ENCODE data around the gene ANKMY1.

Gene ANKMY1

GRCh38 chr2:240507778-240508251 lies 50.0 kb downstream of the ANKMY1 start:
- no peak for TF ChIP-seq CTCF (IDR thresholded peaks at IDR 0.05)
- no peak for TF ChIP-seq ZFX (IDR thresholded peaks at IDR 0.05; ENCODE audit: borderline replicate concordance)

GRCh38 chr2:240507060-240507777 lies 50.6 kb downstream of the ANKMY1 start:
- TF ChIP-seq CTCF (IDR thresholded peaks at IDR 0.05) (no peak), ZFX (IDR thresholded peaks at IDR 0.05; ENCODE audit: borderline replicate concordance) (no peak)

More at GRCh38 chr2:240507778-240508251, 50.0 kb downstream of the ANKMY1 start:
- no peak overlapping the region for H3K27ac ChIP-seq

GRCh38 chr2:240506406-240507059 lies 51.3 kb downstream of the ANKMY1 start:
- H3K27ac ChIP-seq = no peak overlapping the region
- TF ChIP-seq ZFX (IDR thresholded peaks at IDR 0.05; ENCODE audit: borderline replicate concordance) (no peak), CTCF (IDR thresholded peaks at IDR 0.05) (no peak)

More at GRCh38 chr2:240507060-240507777, 50.6 kb downstream of the ANKMY1 start:
- H3K27ac ChIP-seq = no peak overlapping the region

GRCh38 chr2:240505910-240506309 lies 51.9 kb downstream of the ANKMY1 start:
- H3K27ac ChIP-seq = no peak overlapping the region
- TF ChIP-seq CTCF (IDR thresholded peaks at IDR 0.05) (no peak), ZFX (IDR thresholded peaks at IDR 0.05; ENCODE audit: borderline replicate concordance) (no peak)

GRCh38 chr2:240503848-240504247 lies 53.9 kb downstream of the ANKMY1 start:
- TF ChIP-seq ZFX (IDR thresholded peaks at IDR 0.05; ENCODE audit: borderline replicate concordance) = no peak
- TF ChIP-seq CTCF (IDR thresholded peaks at IDR 0.05) = no peak
- H3K27ac ChIP-seq = no peak overlapping the region

- TF ChIP-seq CTCF (IDR thresholded peaks at IDR 0.05) (no peak), ZFX (IDR thresholded peaks at IDR 0.05; ENCODE audit: borderline replicate concordance) (no peak)
- no peak overlapping the region for H3K27ac ChIP-seq
These were observed 54.4 kb downstream of the ANKMY1 start for GRCh38 chr2:240503375-240503774.

Measured in 22Rv1 (cell line).